GM08714 (cell line): ENCODE results near the gene HERC2.
"Not testable (repeated sequence)": the region's sequence is repeated elsewhere in the genome, so short reads cannot be mapped to it uniquely, and the experiment has no call there.

Source experiments
- H3K4me3 ChIP-seq: fragments of 200-500 bp; sonication (Bioruptor generic); 2 replicates; pipeline ENCODE4 v1.5.1; 2014; ENCODE audit warnings: mild to moderate bottlenecking, low read length, inconsistent platforms
- ZNF274 ChIP-seq: IDR thresholded peaks from 2 replicates; pipeline ENCODE4 v1.6.1; 2012; ENCODE audit warnings: mild to moderate bottlenecking, low read depth, low read length

HERC2 gene

DNA sequence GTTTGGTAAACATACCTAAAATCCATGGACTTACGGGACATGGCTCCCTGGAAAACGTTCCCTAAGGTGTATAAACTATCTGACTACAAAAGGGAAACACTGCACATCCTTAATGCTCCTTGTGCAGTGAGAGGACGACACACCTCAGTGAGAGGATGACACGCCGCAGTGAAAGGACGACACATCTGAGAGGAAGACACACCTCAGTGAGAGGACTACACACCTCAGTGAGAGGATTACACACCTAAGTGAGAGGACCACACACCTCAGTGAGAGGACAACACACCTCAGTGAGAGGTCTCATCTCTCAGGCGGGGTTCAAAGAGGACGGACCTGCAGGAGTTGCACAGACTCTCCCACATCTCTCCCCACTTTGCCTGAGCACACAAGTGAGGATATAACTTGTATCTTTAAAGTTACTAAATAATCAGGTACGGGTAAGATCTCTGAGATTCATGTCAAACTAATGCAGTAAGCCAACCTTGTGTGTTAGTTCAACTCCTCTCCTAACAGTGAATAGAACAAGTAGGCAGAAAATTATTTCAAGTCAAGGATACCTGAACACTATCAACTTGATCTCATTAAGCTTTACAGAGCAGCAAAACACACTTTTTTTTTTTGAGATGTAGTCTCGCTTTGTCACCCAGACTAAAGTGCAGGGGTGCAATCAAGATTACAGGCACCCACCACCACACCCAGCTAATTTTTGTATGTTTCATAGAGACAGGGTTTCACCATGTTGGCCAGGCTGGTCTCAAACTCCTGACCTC lies 32.1 kb downstream of the HERC2 start:
- H3K4me3 ChIP-seq, result no peak overlapping the region; the same call in 1 of the 2 replicates
- no peak for TF ChIP-seq ZNF274

DNA sequence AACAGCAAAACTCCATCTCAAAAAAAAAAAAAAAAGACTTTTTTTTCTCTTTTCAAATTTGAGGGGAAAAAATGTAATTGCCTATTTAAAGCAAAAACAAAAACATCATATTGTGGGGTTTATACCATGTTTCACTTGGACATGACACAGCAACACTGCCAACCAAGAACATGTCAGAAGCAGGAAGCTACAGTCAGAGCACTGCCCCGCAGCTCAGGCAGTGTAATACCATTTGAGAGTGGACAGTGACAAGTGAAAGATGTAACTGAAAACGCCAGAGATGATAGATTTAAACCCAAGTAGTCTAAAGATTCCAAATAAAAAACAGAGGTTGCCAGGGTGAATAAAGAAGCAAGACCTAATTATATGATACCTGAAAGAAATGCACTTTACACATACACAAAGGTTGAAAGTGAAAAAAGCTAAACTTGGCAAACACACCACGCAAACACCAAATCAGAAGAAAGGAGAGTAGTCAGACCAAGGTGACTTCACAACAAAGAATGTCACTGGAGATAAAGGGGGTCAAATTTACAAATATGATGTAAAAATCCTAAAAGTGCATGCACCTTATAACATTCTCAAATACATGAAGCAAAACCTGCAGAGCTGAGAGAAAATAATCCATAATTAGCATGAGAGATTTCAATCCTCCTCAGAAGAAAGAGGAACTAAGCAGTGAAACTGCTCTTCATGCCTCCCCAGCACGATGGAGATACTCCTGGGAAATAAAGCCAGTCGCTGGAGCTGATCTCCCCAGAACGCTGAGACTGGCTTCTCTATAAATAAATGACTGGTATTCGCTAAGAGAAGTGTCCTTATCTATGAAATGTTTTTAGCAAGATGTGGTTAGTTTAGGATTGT lies 32.9 kb downstream of the HERC2 start:
- not testable (repeated sequence) for H3K4me3 ChIP-seq

DNA sequence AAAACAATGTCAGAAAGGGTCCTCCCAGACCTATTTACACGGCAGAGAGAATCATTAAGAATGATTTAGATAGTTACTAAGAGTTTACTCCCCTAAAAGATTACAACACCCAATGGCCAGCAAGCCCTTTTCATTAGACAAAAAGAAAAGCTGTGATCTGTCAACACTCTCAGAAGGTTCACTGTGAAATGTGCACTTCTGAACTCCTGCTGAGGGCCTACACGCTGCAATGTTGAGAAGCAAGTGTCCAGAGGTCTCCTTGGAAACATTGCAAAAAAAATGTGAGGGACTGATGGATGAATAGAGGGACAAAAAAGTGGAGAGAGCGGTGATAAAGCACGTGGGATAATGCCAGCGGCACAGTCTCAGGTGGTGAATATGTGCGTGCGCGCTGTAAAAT lies 35.3 kb downstream of the HERC2 start:
- H3K4me3 ChIP-seq, result not testable (repeated sequence)

DNA sequence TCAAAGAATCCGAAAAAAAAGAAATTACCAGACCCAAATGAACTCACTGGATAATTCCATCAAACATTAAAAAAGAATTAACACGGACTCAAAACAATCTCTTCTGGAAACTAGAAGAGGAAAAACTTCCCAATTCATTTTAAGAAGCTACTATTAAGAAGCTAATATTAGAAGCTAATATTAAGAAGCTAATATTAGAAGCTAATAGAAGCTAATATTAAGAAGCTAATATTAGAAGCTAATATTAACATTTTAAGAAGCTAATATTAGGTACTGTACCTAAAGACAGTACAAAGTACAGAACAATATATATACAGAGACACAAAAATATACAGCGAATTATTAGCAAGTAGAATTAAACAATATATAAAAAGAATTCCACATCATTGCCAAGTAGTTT lies 35.9 kb downstream of the HERC2 start:
- H3K4me3 ChIP-seq, result no peak overlapping the region
- no peak for TF ChIP-seq ZNF274

GRCh38 chr15:28281876-28282275 lies 40.1 kb downstream of the HERC2 start:
- no peak overlapping the region for H3K4me3 ChIP-seq
- no peak for TF ChIP-seq ZNF274

DNA sequence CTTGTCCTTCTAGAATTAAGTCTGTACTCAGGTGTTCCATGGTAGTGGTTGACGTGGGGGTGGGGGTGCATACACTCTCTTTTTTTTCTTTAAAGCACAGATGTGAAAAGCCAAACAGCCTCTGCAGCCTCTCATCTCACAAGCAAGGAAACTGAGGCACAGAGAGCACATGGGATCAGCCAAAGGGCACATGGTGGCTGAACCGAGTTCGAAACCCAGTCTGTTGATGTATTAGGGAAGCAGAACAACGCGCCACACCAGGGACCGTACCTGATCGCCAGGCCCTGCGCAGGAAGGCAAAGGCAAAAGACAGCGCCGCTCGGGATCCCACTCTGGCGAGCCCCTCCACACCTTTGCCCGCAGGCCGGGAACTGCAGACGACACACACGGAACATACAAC lies 47.3 kb downstream of the HERC2 start:
- H3K4me3 ChIP-seq, result no peak overlapping the region
- TF ChIP-seq ZNF274, result no peak

- TF ChIP-seq ZNF274, result no peak
Measured at GRCh38 chr15:28273873-28274610, 47.9 kb downstream of the HERC2 start.

GRCh38 chr15:28273468-28273867 lies 48.5 kb downstream of the HERC2 start:
- no peak overlapping the region for H3K4me3 ChIP-seq
- TF ChIP-seq ZNF274, result no peak

More at GRCh38 chr15:28273873-28274610, 47.9 kb downstream of the HERC2 start:
- H3K4me3 ChIP-seq, result no peak overlapping the region

- H3K4me3 ChIP-seq, result no peak overlapping the region
- no peak for TF ChIP-seq ZNF274
Measured at GRCh38 chr15:28272587-28272986, 49.4 kb downstream of the HERC2 start.

- no peak overlapping the region for H3K4me3 ChIP-seq
Measured at GRCh38 chr15:28271697-28272260, 50.2 kb downstream of the HERC2 start.

DNA sequence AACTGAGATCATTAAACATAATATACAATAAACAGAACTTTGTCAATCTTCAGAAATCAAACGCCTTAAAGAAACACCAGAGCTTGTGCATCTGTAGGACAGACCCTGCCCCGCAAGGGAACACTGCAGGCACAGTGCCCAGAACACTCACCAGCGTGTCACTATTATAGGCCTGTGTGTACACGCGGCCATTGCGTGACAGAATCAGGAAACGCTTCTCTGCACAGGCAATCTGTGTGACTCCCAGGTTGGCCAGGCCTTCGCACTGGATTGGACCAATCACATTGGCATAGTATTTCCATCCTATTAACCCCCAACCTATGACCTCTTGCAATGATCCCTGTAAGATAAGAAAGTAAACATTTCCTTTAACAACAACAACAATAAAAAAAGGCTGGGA lies 52.9 kb downstream of the HERC2 start:
- TF ChIP-seq ZNF274, result no peak

More at GRCh38 chr15:28271697-28272260, 50.2 kb downstream of the HERC2 start:
- no peak for TF ChIP-seq ZNF274

GRCh38 chr15:28267727-28268126 lies 54.3 kb downstream of the HERC2 start:
- no peak overlapping the region for H3K4me3 ChIP-seq
- TF ChIP-seq ZNF274, result no peak

More for the DNA sequence above, 52.9 kb downstream of the HERC2 start:
- no peak overlapping the region for H3K4me3 ChIP-seq

- TF ChIP-seq ZNF274, result no peak
- no peak overlapping the region for H3K4me3 ChIP-seq
Measured at GRCh38 chr15:28265334-28266019, 56.5 kb downstream of the HERC2 start.

GRCh38 chr15:28264166-28264565 lies 57.8 kb downstream of the HERC2 start:
- H3K4me3 ChIP-seq, result no peak overlapping the region; the same call in 1 of the 2 replicates
- TF ChIP-seq ZNF274, result no peak
